Fibroblast of skin of abdomen (primary cell): ENCODE results near the gene IGFALS.
A peak's percentile ranks its signal among the peaks of the same experiment; 100 is the strongest.

ENCODE experiments used
- DNase-seq: peaks from one replicate; pipeline ENCODE4 v3.0.0-alpha.2; 2013

The IGFALS gene

GRCh38 chr16:1775846-1776671 is 17.4 kb downstream of the IGFALS start:
- DNase-seq = no peak

- DNase-seq = no peak
Observed at GRCh38 chr16:1775006-1775845, 18.3 kb downstream of the IGFALS start.

GRCh38 chr16:1774448-1774780 is 19.1 kb downstream of the IGFALS start:
- DNase-seq = no peak

GRCh38 chr16:1773703-1774447 is 19.6 kb downstream of the IGFALS start:
- DNase-seq = no peak

- peak; percentile 80 for DNase-seq
Observed at GRCh38 chr16:1772908-1773702, 20.4 kb downstream of the IGFALS start, which contains the start of gene MRPS34. MRPS34 (minus strand) TSS chr16:1773134; CDS start chr16:1773119, 15 bp downstream.

GRCh38 chr16:1772362-1772907 is 21.1 kb downstream of the IGFALS start, which contains the start of gene EME2:
EME2 (plus strand) TSS chr16:1772810; CDS start chr16:1773228, 418 bp downstream.
- DNase-seq = no peak

- peak; percentile 23 for DNase-seq
Observed at GRCh38 chr16:1771864-1772361, 21.6 kb downstream of the IGFALS start.

- DNase-seq = peak; percentile 59
Observed at GRCh38 chr16:1771188-1771863, 22.2 kb downstream of the IGFALS start, which contains the start of gene NME3. NME3 (minus strand) TSS chr16:1771543; CDS start chr16:1771534, 9 bp downstream.

GRCh38 chr16:1770328-1771187 is 22.9 kb downstream of the IGFALS start:
- peak; percentile 41 for DNase-seq

- DNase-seq = no peak
Observed at GRCh38 chr16:1769402-1770300, 23.9 kb downstream of the IGFALS start.

GRCh38 chr16:1768767-1769401 is 24.6 kb downstream of the IGFALS start:
- no peak for DNase-seq

- no peak for DNase-seq
Observed at GRCh38 chr16:1768061-1768766, 25.3 kb downstream of the IGFALS start.

GRCh38 chr16:1767116-1767994 is 26.1 kb downstream of the IGFALS start:
- no peak for DNase-seq

GRCh38 chr16:1766701-1767100 is 26.8 kb downstream of the IGFALS start:
- no peak for DNase-seq

GRCh38 chr16:1766231-1766630 is 27.3 kb downstream of the IGFALS start:
- DNase-seq = no peak

- no peak for DNase-seq
Observed at GRCh38 chr16:1765826-1766225, 27.7 kb downstream of the IGFALS start.
